ENCODE results near the gene TESK2. TPM values are rescaled to one million over a fixed set of nuclear protein-coding genes. Genes with fewer than 3 reads are reported as not detected.

Gene TESK2
- total and polyA plus RNA-seq, 11 donors, result 0.50 to 4.7 (median 1.5) TPM

DNA sequence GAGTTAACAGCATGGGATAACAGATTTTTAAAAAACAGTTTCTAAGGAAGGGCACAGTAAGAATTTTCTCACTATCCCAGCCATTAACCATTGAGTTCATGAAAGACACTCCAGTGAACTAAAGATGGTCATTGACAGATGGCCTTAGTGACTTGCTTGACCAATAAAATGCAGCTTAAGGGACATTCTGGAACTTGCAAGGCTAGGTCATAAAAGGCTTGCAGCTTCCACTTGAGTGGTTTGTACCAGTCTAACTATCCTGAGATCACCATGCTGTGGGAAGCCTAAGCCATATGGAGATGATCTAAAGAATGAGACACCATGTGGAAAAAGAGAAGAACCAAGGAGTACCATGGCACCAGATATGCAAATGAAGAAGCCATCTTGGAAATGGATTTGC lies 112.8 kb downstream of the TESK2 start:
- H3K9me3 ChIP-seq, result no peaks in the 10 kb centered on the region
- no peak overlapping the region for H3K4me3 ChIP-seq
- TF ChIP-seq POLR2A (IDR thresholded peaks at IDR 0.05), result no peak
- TF ChIP-seq, protein P1, sequence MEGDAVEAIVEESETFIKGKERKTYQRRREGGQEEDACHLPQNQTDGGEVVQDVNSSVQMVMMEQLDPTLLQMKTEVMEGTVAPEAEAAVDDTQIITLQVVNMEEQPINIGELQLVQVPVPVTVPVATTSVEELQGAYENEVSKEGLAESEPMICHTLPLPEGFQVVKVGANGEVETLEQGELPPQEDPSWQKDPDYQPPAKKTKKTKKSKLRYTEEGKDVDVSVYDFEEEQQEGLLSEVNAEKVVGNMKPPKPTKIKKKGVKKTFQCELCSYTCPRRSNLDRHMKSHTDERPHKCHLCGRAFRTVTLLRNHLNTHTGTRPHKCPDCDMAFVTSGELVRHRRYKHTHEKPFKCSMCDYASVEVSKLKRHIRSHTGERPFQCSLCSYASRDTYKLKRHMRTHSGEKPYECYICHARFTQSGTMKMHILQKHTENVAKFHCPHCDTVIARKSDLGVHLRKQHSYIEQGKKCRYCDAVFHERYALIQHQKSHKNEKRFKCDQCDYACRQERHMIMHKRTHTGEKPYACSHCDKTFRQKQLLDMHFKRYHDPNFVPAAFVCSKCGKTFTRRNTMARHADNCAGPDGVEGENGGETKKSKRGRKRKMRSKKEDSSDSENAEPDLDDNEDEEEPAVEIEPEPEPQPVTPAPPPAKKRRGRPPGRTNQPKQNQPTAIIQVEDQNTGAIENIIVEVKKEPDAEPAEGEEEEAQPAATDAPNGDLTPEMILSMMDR (IDR thresholded peaks at IDR 0.05), result no peak
- no peaks in the 10 kb centered on the region for H3K27me3 ChIP-seq
- intact Hi-C loops (cut with DNase I), result no loop called here
- H3K27ac ChIP-seq, result no peak overlapping the region
- ATAC-seq (no peak), DNase-seq (no peak)
- H3K36me3 ChIP-seq, result no peaks in the 10 kb centered on the region
- peaks cover 0 to 18% (median 0%) of the 10 kb centered on the region in 12 donors for H3K4me1 ChIP-seq

DNA sequence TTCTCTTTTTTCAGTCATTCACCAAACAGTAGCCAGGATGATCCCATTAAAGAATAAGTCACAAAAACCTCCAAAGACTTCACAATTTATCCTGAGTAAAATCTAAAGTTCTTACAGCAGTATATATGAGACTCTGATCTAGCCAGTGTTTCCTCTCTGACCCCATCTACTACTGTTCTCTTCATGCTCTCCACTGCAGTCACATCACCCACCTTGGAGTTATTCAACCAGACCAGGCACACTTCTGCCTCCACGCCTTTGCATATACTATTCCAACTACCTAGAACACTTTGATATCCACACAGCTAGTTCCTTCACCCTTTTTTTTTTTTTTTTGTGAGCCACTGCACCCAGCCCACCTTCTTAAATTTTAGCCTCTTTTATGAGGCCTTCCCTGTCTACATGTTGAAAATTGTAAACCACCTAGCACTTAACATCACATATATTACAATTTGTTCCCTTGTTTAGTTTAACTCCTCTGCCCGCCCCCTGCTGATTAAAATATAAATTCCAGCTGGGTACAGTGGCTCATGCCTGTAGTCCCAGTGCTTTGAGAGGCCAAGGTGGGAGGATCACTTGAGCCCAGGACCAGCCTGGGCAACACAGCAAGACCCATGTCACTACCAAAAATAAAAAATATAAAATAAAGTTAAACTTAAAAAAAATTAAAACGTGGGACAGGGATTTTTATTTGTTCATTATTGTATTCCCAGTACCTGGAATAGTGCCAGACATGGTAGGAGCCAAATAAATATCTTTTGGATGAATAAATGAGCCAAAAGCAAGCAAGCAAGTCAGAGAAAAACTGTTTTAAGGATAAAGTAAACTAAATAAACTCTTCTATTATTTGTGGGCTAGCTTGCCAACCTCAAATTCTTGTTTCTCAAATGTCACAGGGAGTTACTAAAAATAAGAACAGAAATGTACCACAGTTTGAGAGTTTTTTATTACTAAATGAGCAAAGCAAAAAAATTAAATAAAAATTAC lies 115.6 kb downstream of the TESK2 start:
- ATAC-seq (no peak), DNase-seq (no peak)
- TF ChIP-seq, protein P1 (IDR thresholded peaks at IDR 0.05), result peak in 1 of 12 donors; percentile 14
- no peak for TF ChIP-seq POLR2A (IDR thresholded peaks at IDR 0.05)
- Histone ChIP-seq H3K27ac (no peak overlapping the region), H3K4me3 (no peak overlapping the region), H3K36me3 (no peaks in the 10 kb centered on the region), H3K4me1 (peaks cover 0 to 18% (median 0%) of the 10 kb centered on the region in 12 donors), H3K27me3 (no peaks in the 10 kb centered on the region), H3K9me3 (no peaks in the 10 kb centered on the region)
- 62 to 70% (median 68%) methylated on average over 3 of the region's 3 CpGs for WGBS, 4 donors
- intact Hi-C loops (cut with DNase I), result no loop called here

DNA sequence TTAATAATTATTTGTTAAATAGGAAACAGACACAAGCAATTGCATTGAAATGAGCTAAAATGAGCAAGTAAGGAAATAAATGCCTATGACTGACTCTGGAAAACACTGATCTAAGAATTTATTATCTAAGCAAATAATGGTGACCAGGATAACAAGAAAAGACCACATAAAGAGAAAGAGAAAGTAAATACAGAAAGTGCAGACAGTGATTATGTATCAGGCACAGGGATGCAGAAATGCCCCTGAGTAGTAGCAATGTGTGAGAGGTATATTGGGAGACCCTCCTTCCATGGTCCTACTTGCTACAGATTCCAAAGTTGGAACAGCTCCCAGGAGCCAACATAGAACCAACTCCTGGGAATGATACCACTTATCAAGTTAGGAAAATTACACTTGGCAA lies 117.4 kb downstream of the TESK2 start:
- no peak for ATAC-seq
- TF ChIP-seq, protein P1 (IDR thresholded peaks at IDR 0.05), result no peak
- no peak for TF ChIP-seq POLR2A (IDR thresholded peaks at IDR 0.05)
- Histone ChIP-seq H3K36me3 (no peaks in the 10 kb centered on the region), H3K9me3 (no peaks in the 10 kb centered on the region), H3K27ac (no peak overlapping the region), H3K4me3 (no peak overlapping the region), H3K27me3 (no peaks in the 10 kb centered on the region), H3K4me1 (peaks cover 0 to 18% (median 0%) of the 10 kb centered on the region in 12 donors)
- intact Hi-C loops (cut with DNase I), result no loop called here
- DNase-seq, result no peak

DNA sequence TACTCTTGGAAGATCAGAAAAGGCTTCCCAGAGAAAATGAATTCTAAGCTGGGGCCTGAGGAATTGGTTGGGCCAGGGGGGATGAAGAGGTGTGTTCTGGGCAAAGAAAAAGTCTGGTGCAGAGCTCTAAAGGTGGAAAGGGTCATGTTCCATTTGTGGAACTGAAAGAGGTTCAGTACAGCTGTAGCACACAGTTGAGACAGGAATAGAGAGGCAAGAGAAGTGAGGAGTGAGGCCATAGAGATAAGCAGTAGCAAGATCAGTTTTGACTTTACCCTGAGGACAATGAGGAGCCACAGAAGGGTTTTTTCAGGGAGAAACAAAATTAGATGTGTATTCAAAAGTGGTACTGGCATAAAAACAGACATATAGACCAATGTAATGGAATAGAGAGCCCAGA lies 120.4 kb downstream of the TESK2 start:
- Histone ChIP-seq H3K9me3 (no peaks in the 10 kb centered on the region), H3K4me1 (peaks cover 0 to 14% (median 0%) of the 10 kb centered on the region in 12 donors), H3K27me3 (no peaks in the 10 kb centered on the region), H3K27ac (no peak overlapping the region), H3K4me3 (no peak overlapping the region), H3K36me3 (no peaks in the 10 kb centered on the region)
- TF ChIP-seq POLR2A (IDR thresholded peaks at IDR 0.05), result no peak
- intact Hi-C loops (cut with DNase I), result no loop called here
- DNase-seq, result no peak
- ATAC-seq, result no peak

Data from heart left ventricle (tissue), 16 donors.